Activated CD8-positive, alpha-beta memory T cell treated with anti-CD3 and anti-CD28 coated beads, Interleukin-2, amount 50 U/mL, for 24 hours (primary cell): ENCODE data around the gene MFSD6L.

Experiments
- DNase-seq: peaks from one replicate; pipeline ENCODE4 v3.0.0-alpha.2; 2020; ENCODE audit errors: extremely low read depth

Gene MFSD6L

GRCh38 chr17:8793649-8794048 is 5.5 kb downstream of the MFSD6L start:
- DNase-seq: no peak

- DNase-seq: no peak
Measured at GRCh38 chr17:8792646-8793045, 6.5 kb downstream of the MFSD6L start.

- DNase-seq: no peak
Measured at GRCh38 chr17:8791910-8792270, 7.3 kb downstream of the MFSD6L start.

- no peak for DNase-seq
Measured at GRCh38 chr17:8791248-8791909, 7.8 kb downstream of the MFSD6L start.

GRCh38 chr17:8789743-8790142 is 9.4 kb downstream of the MFSD6L start:
- DNase-seq: no peak

GRCh38 chr17:8788998-8789397 is 10.2 kb downstream of the MFSD6L start:
- no peak for DNase-seq

- DNase-seq: no peak
Measured at GRCh38 chr17:8785547-8786413, 13.4 kb downstream of the MFSD6L start.

GRCh38 chr17:8782176-8782575 is 17.0 kb downstream of the MFSD6L start:
- no peak for DNase-seq

GRCh38 chr17:8781776-8782175 is 17.4 kb downstream of the MFSD6L start:
- DNase-seq: no peak

- no peak for DNase-seq
Measured at GRCh38 chr17:8776881-8777280, 22.3 kb downstream of the MFSD6L start.

GRCh38 chr17:8776248-8776647 is 22.9 kb downstream of the MFSD6L start:
- no peak for DNase-seq

GRCh38 chr17:8766731-8767130 is 32.4 kb downstream of the MFSD6L start:
- no peak for DNase-seq

- DNase-seq: no peak
Measured at GRCh38 chr17:8762012-8762411, 37.2 kb downstream of the MFSD6L start.

- DNase-seq: no peak
Measured at GRCh38 chr17:8758137-8758596, 41.0 kb downstream of the MFSD6L start, which contains the start of gene SPDYE4. SPDYE4 (minus strand) TSS chr17:8758546; CDS start chr17:8758382, 164 bp downstream.

- no peak for DNase-seq
Measured at GRCh38 chr17:8757189-8757588, 42.0 kb downstream of the MFSD6L start.

GRCh38 chr17:8755590-8756255 is 43.4 kb downstream of the MFSD6L start:
- no peak for DNase-seq

GRCh38 chr17:8754890-8755289 is 44.3 kb downstream of the MFSD6L start:
- no peak for DNase-seq

GRCh38 chr17:8753976-8754440 is 45.2 kb downstream of the MFSD6L start:
- DNase-seq: no peak

- DNase-seq: no peak
Measured at GRCh38 chr17:8753136-8753975, 45.8 kb downstream of the MFSD6L start.

GRCh38 chr17:8749616-8750015 is 49.5 kb downstream of the MFSD6L start:
- no peak for DNase-seq

GRCh38 chr17:8747742-8748141 is 51.4 kb downstream of the MFSD6L start:
- DNase-seq: no peak
